GM19397 (cell line): ENCODE measurements around the gene COL2A1.

ENCODE experiments used
- ATAC-seq: cut with Tn5 transposase; IDR thresholded peaks from one replicate; pipeline ENCODE4 v1.9.1; 2021; ENCODE audit warnings: mild to moderate bottlenecking, moderate library complexity; ENCODE audit not compliant: unreplicated experiment

The COL2A1 gene

GRCh38 chr12:48015954-48016353, 11.7 kb upstream of the COL2A1 start:
- no peak for ATAC-seq

GRCh38 chr12:48015129-48015528, 10.9 kb upstream of the COL2A1 start:
- no peak for ATAC-seq

- ATAC-seq, result no peak
These were observed 9.0 kb upstream of the COL2A1 start for GRCh38 chr12:48013287-48013686.

- no peak for ATAC-seq
These were observed 7.8 kb upstream of the COL2A1 start for GRCh38 chr12:48012070-48012469.

- ATAC-seq, result no peak
These were observed 6.2 kb upstream of the COL2A1 start for GRCh38 chr12:48010366-48010970.

GRCh38 chr12:48009471-48009870, 5.2 kb upstream of the COL2A1 start:
- ATAC-seq, result no peak

GRCh38 chr12:48008950-48009349, 4.7 kb upstream of the COL2A1 start:
- ATAC-seq, result no peak

GRCh38 chr12:48008349-48008748, 4.1 kb upstream of the COL2A1 start:
- ATAC-seq, result no peak

GRCh38 chr12:48007206-48007605, 2.9 kb upstream of the COL2A1 start:
- no peak for ATAC-seq

- no peak for ATAC-seq
These were observed 1.4 kb upstream of the COL2A1 start for GRCh38 chr12:48005750-48006021.

- ATAC-seq, result no peak
These were observed 899 bp upstream of the COL2A1 start for GRCh38 chr12:48005001-48005749.

- ATAC-seq, result no peak
These were observed 837 bp downstream of the COL2A1 start for GRCh38 chr12:48003226-48004052.

- no peak for ATAC-seq
These were observed 1.5 kb downstream of the COL2A1 start for GRCh38 chr12:48002773-48003218.

- ATAC-seq, result no peak
These were observed 1.9 kb downstream of the COL2A1 start for GRCh38 chr12:48002414-48002730.

- no peak for ATAC-seq
These were observed 2.5 kb downstream of the COL2A1 start for GRCh38 chr12:48001505-48002413.

- no peak for ATAC-seq
These were observed 3.3 kb downstream of the COL2A1 start for GRCh38 chr12:48000878-48001504.

GRCh38 chr12:47999816-48000215, 4.5 kb downstream of the COL2A1 start:
- no peak for ATAC-seq

- ATAC-seq, result no peak
These were observed 7.0 kb downstream of the COL2A1 start for GRCh38 chr12:47997321-47997720.

GRCh38 chr12:47995981-47996401, 8.3 kb downstream of the COL2A1 start:
- no peak for ATAC-seq

- ATAC-seq, result no peak
These were observed 10.8 kb downstream of the COL2A1 start for GRCh38 chr12:47993491-47993890.

- no peak for ATAC-seq
These were observed 11.5 kb downstream of the COL2A1 start for GRCh38 chr12:47992776-47993175.
